ENCODE results near the gene DCBLD1.

GRCh38 chr6:117446861-117447260 is 35.6 kb upstream of the DCBLD1 start:
- TF ChIP-seq CTCF (IDR thresholded peaks at IDR 0.05; ENCODE audit: low read depth, low read length, poor library complexity, severe bottlenecking) (no peak), EZH2phosphoT487 (IDR thresholded peaks at IDR 0.05; ENCODE audit: borderline replicate concordance, low read length) (no peak)
